Naive thymus-derived CD4-positive, alpha-beta T cell (primary cell): ENCODE data around the gene SFTPD. TPM values are rescaled to one million over a fixed set of nuclear protein-coding genes. Genes with fewer than 3 reads are reported as not detected.
"Not testable (repeated sequence)": the region's sequence is repeated elsewhere in the genome, so short reads cannot be mapped to it uniquely, and the experiment has no call there.

Experiments used
- ATAC-seq: fragments of 150-1000 bp; cut with Tn5 transposase; 2 replicates; pipeline ENCODE4 v1.10.0; 2021; ENCODE audit warnings: mild to moderate bottlenecking, moderate library complexity
- CTCF ChIA-PET: fragments of 350-600 bp; sonication (Branson Sonifier 250); formaldehyde crosslinking; loops from one replicate; lab custom pipeline; 2021; ENCODE audit warnings: antibody characterized with exemption; lab: Charles Lee
- POLR2A ChIA-PET: fragments of 350-600 bp; sonication (Branson Sonifier 250); formaldehyde crosslinking; loops from one replicate; lab custom pipeline; 2021; ENCODE audit warnings: antibody characterized with exemption, inconsistent platforms; lab: Charles Lee
- DNase-seq, 9 donors: peaks; one replicate each; pipeline versions ENCODE4 v3.0.0 to v3.0.0-alpha.2; 2020 to 2022; ENCODE audit warnings: mixed read lengths in 1 of 9
- H3K27ac ChIP-seq: one replicate; pipeline ENCODE4 v1.7.0; 2013; ENCODE audit warnings: mild to moderate bottlenecking, low read depth, low read length, moderate library complexity
- H3K27me3 ChIP-seq, 2 donors: one replicate each; pipeline ENCODE4 v1.7.0; 2013; ENCODE audit warnings: low read length in 2 of 2, mild to moderate bottlenecking in 2 of 2, moderate library complexity in 2 of 2; ENCODE audit not compliant: control insufficient read depth in 2 of 2, insufficient read depth in 2 of 2
- H3K36me3 ChIP-seq, 3 experiments: 1 replicate in 2 of 3; 2 replicates in 1 of 3; pipeline ENCODE4 v1.7.0; 2013; ENCODE audit warnings: low read length in 3 of 3, mild to moderate bottlenecking in 3 of 3, moderate library complexity in 1 of 3; ENCODE audit not compliant: insufficient read depth in 3 of 3, control insufficient read depth in 2 of 3
- H3K4me1 ChIP-seq, 2 donors: one replicate each; pipeline ENCODE4 v1.7.0; 2013; ENCODE audit warnings: low read length in 2 of 2, mild to moderate bottlenecking in 2 of 2, moderate library complexity in 1 of 2; ENCODE audit not compliant: control insufficient read depth in 2 of 2, insufficient read depth in 2 of 2
- H3K4me3 ChIP-seq: 2 replicates; pipeline ENCODE4 v1.7.0; 2013; ENCODE audit warnings: mild to moderate bottlenecking, low read length
- H3K9me3 ChIP-seq, 3 experiments: 1 replicate in 2 of 3; 2 replicates in 1 of 3; pipeline ENCODE4 v1.7.0; 2013; ENCODE audit warnings: low read length in 3 of 3; ENCODE audit not compliant: control insufficient read depth in 2 of 3
- H3K27ac Mint-ChIP-seq, 9 donors: one replicate each; pipeline ENCODE4 v1.8.0; 2020 to 2022; ENCODE audit warnings: mixed read lengths in 9 of 9, mild to moderate bottlenecking in 8 of 9, moderate library complexity in 5 of 9, inconsistent platforms in 2 of 9
- H3K27me3 Mint-ChIP-seq, 5 donors: one replicate each; pipeline ENCODE4 v1.8.0; 2021 to 2022; ENCODE audit warnings: mixed read lengths in 5 of 5, mild to moderate bottlenecking in 1 of 5
- H3K36me3 Mint-ChIP-seq, 5 donors: one replicate each; pipeline ENCODE4 v1.8.0; 2020 to 2022; ENCODE audit warnings: mixed read lengths in 5 of 5, mild to moderate bottlenecking in 3 of 5, inconsistent platforms in 1 of 5
- H3K4me1 Mint-ChIP-seq, 7 donors: one replicate each; pipeline ENCODE4 v1.8.0; 2020 to 2022; ENCODE audit warnings: mixed read lengths in 7 of 7, mild to moderate bottlenecking in 3 of 7, inconsistent platforms in 1 of 7
- H3K4me3 Mint-ChIP-seq, 10 donors: one replicate each; pipeline ENCODE4 v1.8.0; 2020 to 2022; ENCODE audit warnings: mild to moderate bottlenecking in 10 of 10, mixed read lengths in 10 of 10, moderate library complexity in 6 of 10, inconsistent platforms in 2 of 10
- H3K9me3 Mint-ChIP-seq, 11 donors: one replicate each; pipeline ENCODE4 v1.8.0; 2020 to 2022; ENCODE audit warnings: mixed read lengths in 11 of 11, mild to moderate bottlenecking in 4 of 11, inconsistent platforms in 1 of 11, moderate library complexity in 1 of 11
- intact Hi-C, 2 donors: fragments of 100-400 bp; cut with micrococcal nuclease; formaldehyde crosslinking; loops; one replicate each; pipeline ENCODE4 v1.15.1; 2023
- polyA plus RNA-seq, 2 donors: library from polyadenylated mRNA; unstranded; fragments of 300-500 nt; fragmentation: Illumina TruSeq; gene quantifications; one replicate each; pipeline ENCODE4 v1.2.3, GENCODE V29; 2021
- total RNA-seq, 6 experiments: library from RNA in 5 of 6; stranded (reverse) in 5 of 6; gene quantifications; 1 replicate in 5 of 6; 2 replicates in 1 of 6; pipeline ENCODE4 v1.2.3 and lab custom pipeline; 2021 to 2026

SFTPD gene
- total and polyA plus RNA-seq, 7 experiments from 2014 or later, result 0.59 TPM; not detected in 6

DNA sequence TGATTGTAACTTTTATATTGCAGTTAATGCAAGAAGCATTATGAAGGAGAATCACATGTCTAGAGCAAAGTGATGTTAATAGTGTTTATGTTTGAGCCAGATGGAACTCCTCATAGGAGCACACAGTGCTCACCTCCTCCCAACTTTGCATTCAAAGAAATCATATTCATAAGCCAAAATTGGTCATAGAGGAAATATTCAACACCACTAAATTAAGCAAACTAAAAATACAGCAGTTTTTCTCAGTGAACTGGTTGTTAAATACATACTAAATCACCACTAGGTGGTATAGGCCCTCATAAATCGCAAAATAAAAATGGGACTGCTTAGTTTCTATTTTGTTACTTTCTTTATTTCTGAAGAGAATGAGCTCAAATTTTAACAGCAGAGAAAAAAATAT lies 34.4 kb downstream of the SFTPD start:
- H3K27ac Mint-ChIP-seq, H3K4me1 ChIP-seq, H3K36me3 Mint-ChIP-seq, DNase-seq, CTCF ChIA-PET, H3K27ac ChIP-seq, H3K9me3 Mint-ChIP-seq, H3K4me3 Mint-ChIP-seq, H3K27me3 ChIP-seq, H3K36me3 ChIP-seq, H3K9me3 ChIP-seq, POLR2A ChIA-PET, ATAC-seq, H3K4me3 ChIP-seq: not testable (repeated sequence)
- Mint-ChIP-seq H3K4me1 (peaks cover 0 to 16% (median 5%) of the 10 kb centered on the region in 7 donors), H3K27me3 (peaks cover 0 to 31% (median 15%) of the 10 kb centered on the region in 5 donors)
- intact Hi-C loops, result loop anchor here in 1 of 2 donors (5.0 kb wide), 1 partner anchor 133 kb away; no protein-coding TSS in a partner anchor

DNA sequence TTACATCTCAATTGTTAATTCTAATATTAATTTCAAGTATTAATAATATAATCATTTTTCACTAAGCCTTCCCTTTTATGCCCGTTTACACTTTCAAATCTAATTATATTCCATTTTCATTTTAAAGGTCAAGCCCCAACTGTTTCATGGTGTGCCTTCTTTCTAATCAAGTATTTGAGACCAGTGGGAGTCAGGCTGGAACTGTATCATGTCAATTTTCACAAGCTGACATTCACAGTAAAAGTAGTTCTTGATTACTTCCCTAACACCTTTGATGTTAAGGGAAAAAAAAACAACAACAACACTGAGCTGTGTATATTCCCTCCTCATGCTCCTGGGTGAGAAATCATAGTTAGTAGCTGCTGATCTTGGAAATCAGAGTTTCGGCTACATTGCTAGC lies 38.1 kb downstream of the SFTPD start:
- DNase-seq (no peak), ATAC-seq (no peak)
- Histone ChIP-seq H3K4me3 (no peak overlapping the region), H3K27ac (no peak overlapping the region), H3K27me3 (no peaks in the 10 kb centered on the region), H3K4me1 (no peaks in the 10 kb centered on the region), H3K9me3 (no peaks in the 10 kb centered on the region), H3K36me3 (no peaks in the 10 kb centered on the region)
- no peaks in the 10 kb centered on the region for H3K4me1 Mint-ChIP-seq
- no peaks in the 10 kb centered on the region for H3K9me3 Mint-ChIP-seq
- no peak overlapping the region for H3K4me3 Mint-ChIP-seq
- no peaks in the 10 kb centered on the region for H3K36me3 Mint-ChIP-seq
- no peak overlapping the region for H3K27ac Mint-ChIP-seq
- CTCF ChIA-PET, result no interaction called here
- intact Hi-C loops, result loop anchor here in 1 of 2 donors (5.0 kb wide), 1 partner anchor 136 kb away; no protein-coding TSS in a partner anchor
- peaks cover 0 to 59% (median 30%) of the 10 kb centered on the region in 5 donors for H3K27me3 Mint-ChIP-seq
- POLR2A ChIA-PET, result no interaction called here

DNA sequence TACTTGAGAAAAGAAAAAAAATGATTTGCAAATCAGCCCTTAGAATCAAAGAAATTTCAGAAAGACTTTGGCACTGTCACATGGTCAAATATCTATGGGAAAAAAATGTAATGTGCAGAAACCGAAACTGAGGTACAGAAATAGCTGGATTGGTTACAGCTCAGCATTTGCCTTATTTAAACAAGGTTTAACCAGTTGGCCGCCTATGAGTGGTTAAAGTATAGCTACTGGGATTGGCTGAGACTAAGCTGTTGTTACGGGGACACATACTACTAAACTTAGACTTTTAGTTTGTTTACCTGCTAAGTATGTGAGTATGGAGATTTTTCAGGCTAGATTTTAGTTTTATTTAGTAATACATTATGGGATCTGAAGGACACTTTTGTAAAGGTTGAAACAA lies 38.6 kb downstream of the SFTPD start:
- no peak for ATAC-seq

DNA sequence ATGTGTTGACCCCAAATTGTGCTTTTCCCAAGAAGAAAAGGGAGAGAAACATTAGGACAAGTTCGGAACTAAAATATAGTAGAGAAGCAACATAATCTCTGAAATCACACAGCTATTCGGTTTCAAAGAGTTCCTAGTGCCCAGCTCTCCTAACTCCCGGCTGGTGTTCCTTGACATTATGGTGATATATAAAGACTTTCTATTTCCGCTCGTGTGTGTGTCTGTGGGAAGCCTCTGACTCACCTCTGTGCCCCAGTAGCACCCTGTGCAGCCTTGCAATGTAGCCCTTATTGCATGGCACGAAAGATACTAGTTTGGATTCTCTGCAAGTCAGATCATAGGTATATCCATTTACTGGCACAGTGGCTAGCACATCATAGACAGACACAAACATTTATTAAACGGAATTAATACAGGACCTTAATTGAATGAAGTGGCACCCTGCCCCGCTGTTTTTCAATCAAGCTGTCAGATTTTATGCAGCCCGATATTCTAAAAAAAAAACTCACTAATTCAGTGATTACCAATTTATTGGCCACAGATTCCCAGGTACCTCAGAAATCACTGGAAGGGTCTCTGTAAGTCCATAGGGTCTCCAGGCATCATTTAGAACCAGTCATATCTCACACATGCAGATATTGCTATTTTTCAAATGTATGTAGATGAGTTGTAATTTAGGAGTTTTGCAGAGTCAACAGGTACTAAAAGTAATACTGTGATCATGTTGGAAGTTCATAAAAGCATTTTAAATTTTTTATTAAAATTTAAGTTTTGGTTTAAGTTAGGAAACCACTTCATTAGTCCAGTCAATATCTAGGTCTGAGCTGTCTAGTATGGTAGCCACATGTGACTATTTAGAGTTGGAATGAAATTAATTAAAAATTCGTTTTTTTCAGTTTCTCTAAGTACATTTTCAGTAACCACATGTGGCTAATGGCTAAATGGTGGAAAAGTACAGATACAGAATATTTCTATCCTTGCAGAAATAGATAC lies 43.3 kb downstream of the SFTPD start:
- peak overlapping the region; percentile 63 for H3K4me3 ChIP-seq
- H3K4me3 Mint-ChIP-seq, result peak overlapping the region; percentile 75 to 95 (median 88)
- ATAC-seq (no peak), DNase-seq (no peak)
- H3K27ac ChIP-seq, result no peak overlapping the region
- H3K27me3 Mint-ChIP-seq, result peaks cover 14 to 79% (median 58%) of the 10 kb centered on the region in 5 donors
- H3K36me3 ChIP-seq, result no peaks in the 10 kb centered on the region
- H3K27me3 ChIP-seq, result no peaks in the 10 kb centered on the region
- peak overlapping the region in 2 of 9 donors; percentile 1 to 75 for H3K27ac Mint-ChIP-seq
- no peaks in the 10 kb centered on the region for H3K9me3 Mint-ChIP-seq
- ChIA-PET POLR2A (interaction anchor here (1.0 kb wide), 1 partner anchor 10 kb away, joined by 4 read pairs; no protein-coding TSS in a partner anchor), CTCF (no interaction called here)
- H3K4me1 Mint-ChIP-seq, result peaks cover 6 to 24% (median 18%) of the 10 kb centered on the region in 7 donors
- H3K4me1 ChIP-seq, result no peaks in the 10 kb centered on the region
- no peaks in the 10 kb centered on the region for H3K9me3 ChIP-seq
- intact Hi-C loops, result no loop called here
- H3K36me3 Mint-ChIP-seq, result no peaks in the 10 kb centered on the region

More for the DNA sequence above, 38.6 kb downstream of the SFTPD start:
- H3K9me3 Mint-ChIP-seq, result no peaks in the 10 kb centered on the region
- Histone ChIP-seq H3K27me3 (no peaks in the 10 kb centered on the region), H3K4me3 (no peak overlapping the region), H3K9me3 (no peaks in the 10 kb centered on the region), H3K4me1 (no peaks in the 10 kb centered on the region), H3K36me3 (no peaks in the 10 kb centered on the region), H3K27ac (no peak overlapping the region)
- intact Hi-C loops, result loop anchor here in 1 of 2 donors (5.0 kb wide), 1 partner anchor 137 kb away; no protein-coding TSS in a partner anchor
- H3K27me3 Mint-ChIP-seq, result peaks cover 0 to 64% (median 33%) of the 10 kb centered on the region in 5 donors
- no peak overlapping the region for H3K27ac Mint-ChIP-seq
- ChIA-PET CTCF (no interaction called here), POLR2A (no interaction called here)
- H3K36me3 Mint-ChIP-seq, result no peaks in the 10 kb centered on the region
- H3K4me3 Mint-ChIP-seq, result no peak overlapping the region
- DNase-seq, result no peak
- H3K4me1 Mint-ChIP-seq, result peaks cover 0 to 4% (median 3%) of the 10 kb centered on the region in 7 donors

DNA sequence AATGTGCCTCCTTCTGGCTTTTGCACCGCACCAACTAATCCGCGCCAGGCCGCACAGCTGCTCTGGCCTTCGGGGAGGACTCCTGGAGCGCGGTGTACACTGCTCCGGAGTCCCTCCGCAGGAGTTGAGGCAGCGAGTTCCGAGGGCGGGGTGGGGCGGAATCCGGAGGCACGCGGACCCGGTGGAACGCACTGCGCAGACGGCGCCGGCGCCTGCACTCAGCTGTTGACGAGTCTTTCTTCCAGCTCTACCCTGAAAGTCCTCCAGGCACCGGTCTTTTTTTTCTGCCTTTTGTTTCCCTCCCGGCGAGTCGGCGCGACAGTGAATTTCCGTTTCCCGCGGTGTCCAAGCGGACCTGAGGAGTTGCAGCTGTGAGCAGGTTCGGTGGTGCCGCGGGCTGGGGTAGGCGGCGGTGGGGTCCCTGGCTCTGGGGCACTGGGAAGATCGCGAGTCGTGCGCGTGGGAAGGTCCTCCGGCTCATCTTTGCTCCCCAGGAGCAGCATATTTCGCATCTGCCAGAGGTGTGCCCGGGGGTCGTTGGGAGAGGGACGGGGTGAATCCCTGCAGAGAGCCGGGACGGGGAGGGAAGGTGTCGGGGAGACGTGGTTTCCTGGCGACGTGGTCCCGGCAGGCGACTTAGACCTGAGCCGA lies 44.1 kb downstream of the SFTPD start:
- H3K4me3 Mint-ChIP-seq, result peak overlapping the region; percentile 75 to 95 (median 88)
- DNase-seq, result peak; percentile 6 to 61 (median 27)
- Histone ChIP-seq H3K27ac (no peak overlapping the region), H3K4me1 (no peaks in the 10 kb centered on the region), H3K9me3 (no peaks in the 10 kb centered on the region), H3K27me3 (no peaks in the 10 kb centered on the region), H3K36me3 (no peaks in the 10 kb centered on the region), H3K4me3 (peak overlapping the region; percentile 63)
- POLR2A ChIA-PET, result interaction anchor here (1.0 kb wide), 1 partner anchor 9 kb away, joined by 4 read pairs; no protein-coding TSS in a partner anchor
- peaks cover 14 to 76% (median 58%) of the 10 kb centered on the region in 5 donors for H3K27me3 Mint-ChIP-seq
- CTCF ChIA-PET, result no interaction called here
- H3K9me3 Mint-ChIP-seq, result no peaks in the 10 kb centered on the region
- intact Hi-C loops, result no loop called here
- peak overlapping the region in 4 of 9 donors; percentile 1 to 75 (median 26) for H3K27ac Mint-ChIP-seq
- ATAC-seq, result peak; percentile 78
- H3K36me3 Mint-ChIP-seq, result no peaks in the 10 kb centered on the region
- H3K4me1 Mint-ChIP-seq, result peaks cover 6 to 24% (median 18%) of the 10 kb centered on the region in 7 donors

DNA sequence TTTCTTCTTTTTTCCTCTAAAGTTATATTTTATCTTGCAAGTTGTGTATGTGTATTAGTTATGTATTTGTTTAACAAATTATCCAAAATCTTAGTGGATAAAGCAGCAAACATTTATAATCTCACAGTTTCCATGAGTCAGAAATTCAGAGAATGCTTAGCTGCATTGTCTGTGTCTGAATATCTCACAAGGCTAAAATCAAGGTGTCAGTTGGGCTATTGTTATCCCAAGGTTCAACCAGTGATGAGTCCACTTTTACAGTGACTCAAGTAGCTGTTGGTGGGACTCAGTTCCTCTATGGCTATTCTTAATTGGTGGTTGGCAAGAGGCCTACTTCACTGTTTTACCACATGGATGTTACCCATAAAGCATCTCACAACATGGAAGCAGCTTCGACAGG lies 47.3 kb downstream of the SFTPD start:
- intact Hi-C loops, H3K4me3 Mint-ChIP-seq, H3K36me3 Mint-ChIP-seq, H3K27ac Mint-ChIP-seq, DNase-seq, H3K9me3 ChIP-seq, CTCF ChIA-PET, H3K27me3 ChIP-seq, H3K36me3 ChIP-seq, H3K27ac ChIP-seq, H3K4me3 ChIP-seq, H3K9me3 Mint-ChIP-seq, POLR2A ChIA-PET, H3K4me1 ChIP-seq, ATAC-seq: not testable (repeated sequence)
- peaks cover 20 to 70% (median 54%) of the 10 kb centered on the region in 5 donors for H3K27me3 Mint-ChIP-seq
- peaks cover 6 to 24% (median 18%) of the 10 kb centered on the region in 7 donors for H3K4me1 Mint-ChIP-seq
